Sigmoid colon (tissue), 7 donors: ENCODE results near the gene CPSF7. TPM values are rescaled to one million over a fixed set of nuclear protein-coding genes. Genes with fewer than 3 reads are reported as not detected.

Source experiments
- DNase-seq: peaks from one replicate; pipeline ENCODE4 v3.0.0-alpha.2; 2019
- H3K27ac ChIP-seq, 4 donors: fragments of 200-600 bp; sonication (generic); one replicate each; pipeline ENCODE4 v1.5.1; 2016 to 2019; ENCODE audit warnings: mild to moderate bottlenecking in 1 of 4
- H3K27me3 ChIP-seq, 3 donors: fragments of 200-600 bp; sonication (generic); one replicate each; pipeline ENCODE4 v1.5.1; 2019; ENCODE audit warnings: mild to moderate bottlenecking in 1 of 3
- H3K36me3 ChIP-seq, 4 donors: fragments of 200-600 bp; sonication (generic); one replicate each; pipeline ENCODE4 v1.5.1; 2016 to 2019
- H3K4me1 ChIP-seq, 4 donors: fragments of 200-600 bp; sonication (generic); one replicate each; pipeline ENCODE4 v1.5.1; 2017 to 2019
- H3K4me3 ChIP-seq, 4 donors: fragments of 200-600 bp; sonication (generic); one replicate each; pipeline ENCODE4 v1.5.1; 2017 to 2019; ENCODE audit warnings: mild to moderate bottlenecking in 2 of 4, moderate library complexity in 1 of 4
- H3K9me3 ChIP-seq, 4 donors: fragments of 200-600 bp in 3 of 4; sonication (generic) in 3 of 4; one replicate each; pipeline versions ENCODE4 v1.5.1 to v1.6.1; 2013 to 2019
- EP300 ChIP-seq, 4 donors: sonication (generic); formaldehyde crosslinking; IDR thresholded peaks; one replicate each; pipeline ENCODE4 v1.6.1; 2017; ENCODE audit warnings: antibody characterized with exemption in 4 of 4
- POLR2A ChIP-seq, 2 donors: fragments of 450-650 bp; IDR thresholded peaks; one replicate each; pipeline ENCODE4 v1.6.1; 2016; ENCODE audit warnings: antibody characterized with exemption in 2 of 2, mild to moderate bottlenecking in 2 of 2, moderate library complexity in 2 of 2
- POLR2AphosphoS5 ChIP-seq, 4 donors: sonication (generic); formaldehyde crosslinking; IDR thresholded peaks; one replicate each; pipeline ENCODE4 v1.6.1; 2017; ENCODE audit warnings: antibody characterized with exemption in 4 of 4
- WGBS, 2 donors: extraction: QIAGEN DNeasy Blood & Tissue Kit; methylation state at CpG; one replicate each; pipeline ENCODE4 v1.1.7; 2013; 5-methylcytosine and 5-hydroxymethylcytosine counted together
- intact Hi-C: fragments of 100-400 bp; cut with DNase I; formaldehyde crosslinking; loops from one replicate; pipeline ENCODE4 v1.15.1; 2023
- polyA plus RNA-seq, 3 donors: library from polyadenylated mRNA; stranded (reverse); fragments of 200-250 nt; gene quantifications; one replicate each; pipeline ENCODE4 v1.2.3, GENCODE V29; 2013
- total RNA-seq, 4 donors: library from RNA; depleted of rRNA; stranded (reverse); fragments of >200 nt; gene quantifications; one replicate each; pipeline ENCODE4 v1.1.0, GENCODE V29; 2016
- TF ChIP-seq, protein P1 (sequence below), 4 experiments: fragments of 450-650 bp in 3 of 4; fragments of 200-600 bp in 1 of 4; IDR thresholded peaks; one replicate each; pipeline ENCODE4 v1.5.1; 2016 to 2019; ENCODE audit warnings: antibody characterized with exemption in 4 of 4, mild to moderate bottlenecking in 3 of 4, moderate library complexity in 2 of 4
- donor health status: healthy with polysubstance abuse.
- donor health status: Bipolar disorder and iron deficiency.
- donor health status: healthy.

The CPSF7 gene
- total and polyA plus RNA-seq, 7 donors, result 18.0 to 48.4 (median 41.5) TPM

DNA sequence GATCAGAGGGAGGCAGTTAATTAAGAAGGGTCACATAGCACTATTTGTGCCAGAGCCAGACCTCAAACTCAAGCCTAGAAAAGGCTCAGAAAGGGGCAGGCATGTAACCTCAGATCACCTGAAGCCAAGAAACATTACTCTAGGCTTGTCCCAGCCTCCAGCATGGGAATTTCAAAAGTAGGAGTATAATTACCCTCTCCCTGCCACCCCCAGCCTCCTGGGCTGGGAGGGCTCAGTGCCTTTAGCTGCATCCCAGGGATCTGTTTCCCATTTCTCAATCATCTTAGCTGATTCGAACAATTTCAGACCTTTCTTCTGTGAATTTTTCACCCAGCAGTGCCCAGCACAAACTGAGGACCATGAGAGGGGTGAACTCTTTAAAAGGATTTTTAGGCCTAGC lies 45.7 kb upstream of the CPSF7 start:
- TF ChIP-seq POLR2AphosphoS5 (IDR thresholded peaks at IDR 0.05) (no peak), POLR2A (IDR thresholded peaks at IDR 0.05) (no peak), EP300 (IDR thresholded peaks at IDR 0.05) (no peak)
- TF ChIP-seq, protein P1, sequence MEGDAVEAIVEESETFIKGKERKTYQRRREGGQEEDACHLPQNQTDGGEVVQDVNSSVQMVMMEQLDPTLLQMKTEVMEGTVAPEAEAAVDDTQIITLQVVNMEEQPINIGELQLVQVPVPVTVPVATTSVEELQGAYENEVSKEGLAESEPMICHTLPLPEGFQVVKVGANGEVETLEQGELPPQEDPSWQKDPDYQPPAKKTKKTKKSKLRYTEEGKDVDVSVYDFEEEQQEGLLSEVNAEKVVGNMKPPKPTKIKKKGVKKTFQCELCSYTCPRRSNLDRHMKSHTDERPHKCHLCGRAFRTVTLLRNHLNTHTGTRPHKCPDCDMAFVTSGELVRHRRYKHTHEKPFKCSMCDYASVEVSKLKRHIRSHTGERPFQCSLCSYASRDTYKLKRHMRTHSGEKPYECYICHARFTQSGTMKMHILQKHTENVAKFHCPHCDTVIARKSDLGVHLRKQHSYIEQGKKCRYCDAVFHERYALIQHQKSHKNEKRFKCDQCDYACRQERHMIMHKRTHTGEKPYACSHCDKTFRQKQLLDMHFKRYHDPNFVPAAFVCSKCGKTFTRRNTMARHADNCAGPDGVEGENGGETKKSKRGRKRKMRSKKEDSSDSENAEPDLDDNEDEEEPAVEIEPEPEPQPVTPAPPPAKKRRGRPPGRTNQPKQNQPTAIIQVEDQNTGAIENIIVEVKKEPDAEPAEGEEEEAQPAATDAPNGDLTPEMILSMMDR (IDR thresholded peaks at IDR 0.05), result no peak
- Histone ChIP-seq H3K27ac (peak overlapping the region in 1 of 4 donors; percentile 82), H3K4me1 (peaks cover 0 to 39% (median 31%) of the 10 kb centered on the region in 4 donors), H3K9me3 (no peaks in the 10 kb centered on the region), H3K36me3 (peaks cover 0 to 7% (median 0%) of the 10 kb centered on the region in 4 donors), H3K27me3 (no peaks in the 10 kb centered on the region), H3K4me3 (no peak overlapping the region)
- DNase-seq, result no peak
- WGBS, 2 donors, result 93 to 96% methylated on average over 1 of the region's 1 CpG
- intact Hi-C loops, result loop anchor here (10.0 kb wide), 1 partner anchor 159 kb away; no protein-coding TSS in a partner anchor

DNA sequence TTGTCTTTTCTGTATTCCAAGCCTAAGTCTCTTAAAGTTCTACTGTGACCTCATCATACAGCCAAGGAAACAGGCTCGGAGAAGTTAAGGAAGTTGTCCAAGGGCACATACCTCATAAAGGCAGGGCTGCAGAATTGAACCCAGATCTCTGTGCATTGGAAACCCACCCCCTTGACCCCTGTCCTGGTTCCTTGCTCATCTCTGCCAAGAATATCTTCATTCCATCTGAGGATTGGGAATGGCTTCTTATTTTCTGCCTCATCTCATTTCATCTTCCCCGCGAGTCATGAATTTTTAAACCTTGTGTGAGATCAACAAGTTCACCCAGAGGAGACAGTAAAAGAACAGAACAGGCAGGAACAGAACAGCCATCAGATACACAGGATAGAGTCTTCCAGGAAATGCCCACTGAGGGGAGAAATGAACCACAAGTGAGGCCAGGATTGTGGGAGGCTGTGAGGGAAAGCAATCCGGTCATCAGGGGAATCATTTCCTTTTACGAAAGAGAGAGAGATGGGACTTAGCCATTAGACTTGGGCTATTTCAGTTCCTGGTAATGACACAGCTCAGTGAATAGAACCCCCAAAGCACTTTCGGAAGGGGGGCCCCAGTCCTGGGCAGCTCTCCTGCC lies 44.4 kb upstream of the CPSF7 start:
- Histone ChIP-seq H3K27ac (peak overlapping the region; percentile 68 to 82 (median 74)), H3K36me3 (peaks cover 0 to 14% (median 3%) of the 10 kb centered on the region in 4 donors), H3K4me3 (no peak overlapping the region), H3K27me3 (no peaks in the 10 kb centered on the region), H3K4me1 (peaks cover 0 to 39% (median 31%) of the 10 kb centered on the region in 4 donors), H3K9me3 (no peaks in the 10 kb centered on the region)
- WGBS, 2 donors, result 80 to 86% methylated on average over 6 of the region's 6 CpGs
- TF ChIP-seq POLR2AphosphoS5 (IDR thresholded peaks at IDR 0.05) (no peak), POLR2A (IDR thresholded peaks at IDR 0.05) (no peak), EP300 (IDR thresholded peaks at IDR 0.05) (no peak)
- TF ChIP-seq, protein P1 (IDR thresholded peaks at IDR 0.05), result no peak
- no peak for DNase-seq
- intact Hi-C loops, result loop anchor here (10.0 kb wide), 1 partner anchor 161 kb away; no protein-coding TSS in a partner anchor

DNA sequence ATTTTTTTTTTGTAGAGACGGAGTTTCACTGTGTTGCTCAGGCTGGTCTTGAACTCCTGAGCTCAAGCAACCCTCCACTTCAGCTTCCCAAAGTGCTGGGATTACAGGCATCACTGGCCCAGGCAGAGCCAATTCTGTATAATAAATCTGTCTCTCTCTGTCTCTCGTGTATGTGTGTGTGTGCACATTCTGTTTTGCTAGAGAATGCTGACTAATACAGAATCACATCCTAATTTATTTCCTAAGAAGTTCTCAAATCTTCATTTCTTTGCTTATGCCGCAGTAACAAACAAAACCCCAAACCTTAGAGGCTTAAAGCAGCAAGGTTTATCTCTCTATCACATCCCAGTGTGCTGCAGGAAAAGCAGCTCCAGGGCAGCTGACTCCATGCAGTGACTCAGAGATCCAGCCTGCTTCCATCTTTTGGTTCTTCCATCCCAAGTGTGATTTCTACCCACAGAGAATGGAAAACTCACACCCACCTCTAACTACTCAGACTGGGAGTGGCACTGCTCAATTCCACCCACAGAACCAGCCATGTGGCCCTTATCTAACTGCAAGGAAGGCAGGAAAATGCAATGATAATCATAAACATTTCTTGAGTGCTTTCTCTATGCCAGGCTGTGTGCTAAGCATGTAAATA lies 43.7 kb upstream of the CPSF7 start:
- Histone ChIP-seq H3K4me1 (peaks cover 0 to 39% (median 31%) of the 10 kb centered on the region in 4 donors), H3K27ac (peak overlapping the region; percentile 68 to 82 (median 74)), H3K4me3 (no peak overlapping the region), H3K9me3 (no peaks in the 10 kb centered on the region), H3K36me3 (peaks cover 0 to 20% (median 3%) of the 10 kb centered on the region in 4 donors), H3K27me3 (no peaks in the 10 kb centered on the region)
- WGBS, 2 donors, result 88 to 90% methylated on average over 3 of the region's 3 CpGs
- intact Hi-C loops, result loop anchor here (2.0 to 10.0 kb wide), 2 partner anchors 27 to 161 kb away; no protein-coding TSS in a partner anchor
- TF ChIP-seq POLR2A (IDR thresholded peaks at IDR 0.05), result no peak
- DNase-seq, result no peak

DNA sequence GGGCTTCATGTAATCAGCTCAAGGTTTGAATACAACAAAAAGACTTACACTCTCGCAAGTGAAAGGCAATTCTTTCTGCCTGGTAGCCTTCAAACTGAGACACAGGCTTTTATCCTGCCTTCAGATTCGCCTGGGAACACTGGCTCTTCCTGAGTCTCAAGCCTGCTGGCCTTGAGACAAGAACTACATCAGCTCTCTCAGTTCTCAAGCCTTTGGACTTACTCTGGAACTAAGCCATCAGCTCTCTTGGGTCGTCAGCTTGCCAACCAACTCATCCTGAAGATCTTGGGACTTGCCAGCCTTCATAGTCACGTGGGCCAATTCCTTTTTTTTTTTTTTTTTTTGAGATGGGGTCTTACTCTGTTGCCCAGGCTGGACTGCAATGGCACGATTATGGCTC lies 43.1 kb upstream of the CPSF7 start:
- Histone ChIP-seq H3K36me3 (peaks cover 0 to 26% (median 3%) of the 10 kb centered on the region in 4 donors), H3K4me3 (no peak overlapping the region), H3K4me1 (peaks cover 0 to 37% (median 29%) of the 10 kb centered on the region in 4 donors), H3K27ac (peak overlapping the region; percentile 68 to 82 (median 74)), H3K9me3 (no peaks in the 10 kb centered on the region), H3K27me3 (no peaks in the 10 kb centered on the region)
- intact Hi-C loops, result loop anchor here (2.0 to 10.0 kb wide), 2 partner anchors 26 to 162 kb away; no protein-coding TSS in a partner anchor
- peak; percentile 88 for DNase-seq
- TF ChIP-seq EP300 (IDR thresholded peaks at IDR 0.05), result no peak
- TF ChIP-seq POLR2AphosphoS5 (IDR thresholded peaks at IDR 0.05), result peak in 3 of 4 donors; percentile 30 to 57 (median 42)
- TF ChIP-seq POLR2A (IDR thresholded peaks at IDR 0.05), result no peak
- TF ChIP-seq, protein P1 (IDR thresholded peaks at IDR 0.05), result no peak
- WGBS, 2 donors, result 83 to 90% methylated on average over 5 of the region's 5 CpGs

DNA sequence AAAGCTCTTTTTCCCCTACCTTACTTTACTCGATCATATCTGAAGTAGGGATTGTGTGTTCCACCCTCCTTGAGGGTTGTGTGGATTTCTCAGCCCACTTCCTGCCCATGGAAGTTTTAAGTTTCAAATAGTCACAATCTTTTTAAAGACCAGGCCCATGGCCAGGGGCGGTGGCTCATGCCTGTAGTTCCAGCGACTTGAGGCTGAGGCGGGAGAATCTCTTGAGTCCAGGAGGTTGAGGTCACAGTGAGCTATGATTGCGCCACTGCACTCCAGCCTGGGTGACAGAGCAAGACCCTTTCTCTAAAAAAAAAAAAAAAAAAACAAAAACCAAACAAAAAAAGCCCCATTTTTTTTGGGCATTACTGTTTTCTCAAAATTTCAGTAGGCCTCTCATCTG lies 42.5 kb upstream of the CPSF7 start:
- Histone ChIP-seq H3K9me3 (no peaks in the 10 kb centered on the region), H3K27ac (peak overlapping the region; percentile 68 to 82 (median 74)), H3K4me3 (no peak overlapping the region), H3K27me3 (no peaks in the 10 kb centered on the region), H3K4me1 (peaks cover 0 to 31% (median 24%) of the 10 kb centered on the region in 4 donors), H3K36me3 (peaks cover 0 to 26% (median 3%) of the 10 kb centered on the region in 4 donors)
- no peak for TF ChIP-seq POLR2A (IDR thresholded peaks at IDR 0.05)
- no peak for TF ChIP-seq EP300 (IDR thresholded peaks at IDR 0.05)
- TF ChIP-seq, protein P1 (IDR thresholded peaks at IDR 0.05), result no peak
- no peak for TF ChIP-seq POLR2AphosphoS5 (IDR thresholded peaks at IDR 0.05)
- peak; percentile 85 for DNase-seq
- WGBS, 2 donors, result 85 to 90% methylated on average over 5 of the region's 5 CpGs
- intact Hi-C loops, result loop anchor here (2.0 to 10.0 kb wide), 2 partner anchors 25 to 163 kb away; no protein-coding TSS in a partner anchor
